GM18520 (cell line): ENCODE results near the gene ING5.
A peak's percentile ranks its signal among the peaks of the same experiment; 100 is the strongest.

Experiments used
- ATAC-seq: cut with Tn5 transposase; IDR thresholded peaks from one replicate; pipeline ENCODE4 v1.9.1; 2021; ENCODE audit not compliant: unreplicated experiment

The ING5 gene

GRCh38 chr2:241672243-241673188 is 29.3 kb upstream of the ING5 start:
- no peak for ATAC-seq

GRCh38 chr2:241673189-241673663 is 28.6 kb upstream of the ING5 start:
- no peak for ATAC-seq

- no peak for ATAC-seq
These were observed 27.8 kb upstream of the ING5 start for GRCh38 chr2:241673797-241674725.

- ATAC-seq, result no peak
These were observed 26.0 kb upstream of the ING5 start for GRCh38 chr2:241675885-241676284.

GRCh38 chr2:241676665-241677064 is 25.2 kb upstream of the ING5 start:
- ATAC-seq, result no peak

- ATAC-seq, result no peak
These were observed 24.4 kb upstream of the ING5 start for GRCh38 chr2:241677392-241677791.

GRCh38 chr2:241678307-241678706 is 23.5 kb upstream of the ING5 start:
- ATAC-seq, result no peak

- no peak for ATAC-seq
These were observed 22.9 kb upstream of the ING5 start for GRCh38 chr2:241678784-241679540.

GRCh38 chr2:241680044-241680443 is 21.8 kb upstream of the ING5 start:
- ATAC-seq, result no peak

GRCh38 chr2:241680827-241681599 is 20.8 kb upstream of the ING5 start:
- ATAC-seq, result no peak

- no peak for ATAC-seq
These were observed 15.6 kb upstream of the ING5 start for GRCh38 chr2:241686324-241686649.

- peak; percentile 96 for ATAC-seq
These were observed 15.0 kb upstream of the ING5 start, which contains the start of gene DTYMK for GRCh38 chr2:241686650-241687425. DTYMK (minus strand) TSS chr2:241686815; CDS start chr2:241686783, 32 bp downstream.

- no peak for ATAC-seq
These were observed 12.5 kb upstream of the ING5 start for GRCh38 chr2:241689306-241689705.

GRCh38 chr2:241690202-241690717 is 11.6 kb upstream of the ING5 start:
- ATAC-seq, result no peak

- no peak for ATAC-seq
These were observed 9.4 kb upstream of the ING5 start for GRCh38 chr2:241692448-241692847.

- ATAC-seq, result no peak
These were observed 6.2 kb upstream of the ING5 start for GRCh38 chr2:241695651-241696050.

- ATAC-seq, result no peak
These were observed 765 bp upstream of the ING5 start for GRCh38 chr2:241701149-241701398.

GRCh38 chr2:241702155-241703031 is 554 bp downstream of the ING5 start:
- ATAC-seq, result peak; percentile 49
